Effector CD8-positive, alpha-beta T cell (primary cell): ENCODE data around the gene RSPH1.

Experiments used
- DNase-seq: peaks from one replicate; lab custom pipeline; 2025; lab: John Stamatoyannopoulos, UW

RSPH1 gene

GRCh38 chr21:42427809-42428419, 68.1 kb downstream of the RSPH1 start:
- DNase-seq = no peak

GRCh38 chr21:42426876-42427480, 69.0 kb downstream of the RSPH1 start:
- DNase-seq = no peak

GRCh38 chr21:42426424-42426823, 69.6 kb downstream of the RSPH1 start:
- DNase-seq = no peak

DNA sequence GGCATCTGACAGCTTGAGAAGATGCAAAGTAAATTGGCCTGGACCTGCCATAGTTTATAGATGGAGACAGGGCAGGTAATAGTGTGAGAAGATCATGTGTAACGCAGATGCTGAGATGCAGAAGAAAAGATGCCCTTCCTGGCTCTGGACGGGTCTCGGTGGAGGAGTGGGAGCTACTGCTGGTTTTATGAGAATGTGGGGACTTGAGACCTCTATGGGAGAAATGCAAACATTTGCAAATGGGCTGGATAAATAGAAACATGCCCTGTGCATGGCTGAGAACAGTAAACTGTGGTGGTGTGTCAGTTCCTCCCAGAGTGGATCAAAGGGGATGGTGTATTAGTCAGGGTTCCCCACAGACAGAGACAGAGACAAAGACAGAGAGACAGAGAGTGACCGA, 70.4 kb downstream of the RSPH1 start:
- no peak for DNase-seq

- peak; percentile 44 for DNase-seq
These were observed 71.0 kb downstream of the RSPH1 start for GRCh38 chr21:42424914-42425541.

- no peak for DNase-seq
These were observed 72.3 kb downstream of the RSPH1 start for GRCh38 chr21:42423685-42424084.

DNA sequence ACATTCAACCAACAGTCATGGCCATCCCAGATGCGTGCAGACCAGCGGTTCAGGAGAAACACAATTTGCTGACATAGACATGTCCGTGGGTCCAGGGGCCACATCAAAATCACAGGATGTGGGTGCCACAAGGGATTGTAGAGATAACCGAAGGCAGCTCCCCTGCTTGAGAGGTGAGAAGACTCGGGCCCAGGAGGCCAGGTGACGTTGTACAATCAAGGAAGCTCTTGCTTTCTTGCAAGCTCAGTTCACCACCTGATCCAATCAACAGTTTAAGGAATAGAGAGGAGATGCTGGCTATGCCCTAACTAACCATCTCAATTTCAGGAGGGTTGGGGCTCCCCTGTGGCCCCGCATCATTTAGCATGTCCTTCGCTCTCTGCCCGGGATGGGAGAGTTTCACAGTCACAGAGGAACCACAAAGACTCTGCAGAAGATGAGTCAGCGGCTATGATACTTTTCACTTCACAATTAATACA, 72.8 kb downstream of the RSPH1 start:
- no peak for DNase-seq
